MCF 10A (cell line): ENCODE results near the gene SERPINB10. TPM values are rescaled to one million over a fixed set of nuclear protein-coding genes. Genes with fewer than 3 reads are reported as not detected.
A peak's percentile ranks its signal among the peaks of the same experiment; 100 is the strongest.

Experiments
- BruUV-seq: library from RNA; stranded (reverse); fragments of 400-500 nt; replicated peaks from 2 replicates; lab custom pipeline; 2021; lab: Mats Ljungman, UMichigan
- CTCF ChIA-PET: fragments of 300-600 bp; sonication (Branson Sonifier 250); formaldehyde crosslinking; extraction: SDS; loops from one replicate; lab custom pipeline; 2021; ENCODE audit warnings: antibody characterized with exemption, inconsistent platforms; lab: Yijun Ruan, JAX
- POLR2A ChIA-PET: fragments of 300-600, 350-650 bp; sonication (Branson Sonifier 250); formaldehyde crosslinking; extraction: SDS; loops from one replicate; lab custom pipeline; 2020; ENCODE audit warnings: antibody characterized with exemption, inconsistent platforms; lab: Yijun Ruan, JAX
- DNase-seq: peaks from one replicate; pipeline ENCODE4 v3.0.0-alpha.2; 2018; ENCODE audit not compliant: unreplicated experiment
- H3K27ac Mint-ChIP-seq: one replicate; pipeline ENCODE4 v1.8.0; 2022; ENCODE audit warnings: mild to moderate bottlenecking, low read depth, mixed read lengths; ENCODE audit not compliant: unreplicated experiment
- H3K27me3 Mint-ChIP-seq: one replicate; pipeline ENCODE4 v1.8.0; 2022; ENCODE audit warnings: mixed read lengths; ENCODE audit not compliant: insufficient read depth, unreplicated experiment
- H3K36me3 Mint-ChIP-seq: one replicate; pipeline ENCODE4 v1.8.0; 2022; ENCODE audit warnings: mild to moderate bottlenecking, moderate library complexity, mixed read lengths; ENCODE audit not compliant: insufficient read depth, unreplicated experiment
- H3K4me1 Mint-ChIP-seq: one replicate; pipeline ENCODE4 v1.8.0; 2022; ENCODE audit warnings: mixed read lengths; ENCODE audit not compliant: insufficient read depth, unreplicated experiment
- H3K4me3 Mint-ChIP-seq: one replicate; pipeline ENCODE4 v1.8.0; 2022; ENCODE audit warnings: mild to moderate bottlenecking, moderate library complexity, mixed read lengths; ENCODE audit not compliant: unreplicated experiment
- H3K9me3 Mint-ChIP-seq: one replicate; pipeline ENCODE4 v1.8.0; 2022; ENCODE audit warnings: mixed read lengths; ENCODE audit not compliant: unreplicated experiment
- intact Hi-C: fragments of 100-400 bp; cut with micrococcal nuclease; formaldehyde crosslinking; loops from 2 replicates; pipeline ENCODE4 v1.14.1; 2022
- total RNA-seq: library from RNA; stranded (reverse); gene quantifications from 2 replicates; pipeline ENCODE4 v1.2.3, GENCODE V29; 2022
- TF ChIP-seq, protein P1 (sequence below): fragments of 200-600 bp; IDR thresholded peaks from one replicate; pipeline ENCODE4 v1.8.0; 2022; ENCODE audit warnings: antibody characterized with exemption, mild to moderate bottlenecking; ENCODE audit not compliant: unreplicated experiment

Gene SERPINB10
- total RNA-seq, 1 experiment from 2014 or later: not detected

DNA sequence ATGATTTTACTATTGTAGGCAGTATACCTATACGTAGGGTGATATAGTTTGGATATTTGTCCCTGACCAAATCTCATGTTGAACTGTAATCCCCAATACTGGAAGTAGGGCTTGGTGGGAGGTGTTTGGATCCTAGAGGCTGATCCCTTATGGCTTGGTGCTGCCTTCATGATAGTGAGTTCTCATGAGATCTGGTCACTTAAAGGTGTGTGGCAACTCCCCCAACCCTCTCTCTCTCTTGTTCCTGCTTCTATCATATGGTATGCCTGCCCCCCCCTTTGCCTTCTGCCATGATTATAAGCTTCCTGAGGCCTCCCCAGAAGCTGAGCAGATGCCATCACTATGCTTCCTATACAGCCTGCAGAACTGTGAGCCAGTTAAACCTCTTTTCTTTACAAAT lies 1.7 kb upstream of the SERPINB10 start:
- no TSS peak for BruUV-seq
- intact Hi-C loops: no loop called here
- no peak for DNase-seq
- TF ChIP-seq, protein P1, sequence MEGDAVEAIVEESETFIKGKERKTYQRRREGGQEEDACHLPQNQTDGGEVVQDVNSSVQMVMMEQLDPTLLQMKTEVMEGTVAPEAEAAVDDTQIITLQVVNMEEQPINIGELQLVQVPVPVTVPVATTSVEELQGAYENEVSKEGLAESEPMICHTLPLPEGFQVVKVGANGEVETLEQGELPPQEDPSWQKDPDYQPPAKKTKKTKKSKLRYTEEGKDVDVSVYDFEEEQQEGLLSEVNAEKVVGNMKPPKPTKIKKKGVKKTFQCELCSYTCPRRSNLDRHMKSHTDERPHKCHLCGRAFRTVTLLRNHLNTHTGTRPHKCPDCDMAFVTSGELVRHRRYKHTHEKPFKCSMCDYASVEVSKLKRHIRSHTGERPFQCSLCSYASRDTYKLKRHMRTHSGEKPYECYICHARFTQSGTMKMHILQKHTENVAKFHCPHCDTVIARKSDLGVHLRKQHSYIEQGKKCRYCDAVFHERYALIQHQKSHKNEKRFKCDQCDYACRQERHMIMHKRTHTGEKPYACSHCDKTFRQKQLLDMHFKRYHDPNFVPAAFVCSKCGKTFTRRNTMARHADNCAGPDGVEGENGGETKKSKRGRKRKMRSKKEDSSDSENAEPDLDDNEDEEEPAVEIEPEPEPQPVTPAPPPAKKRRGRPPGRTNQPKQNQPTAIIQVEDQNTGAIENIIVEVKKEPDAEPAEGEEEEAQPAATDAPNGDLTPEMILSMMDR: no peak
- no peak overlapping the region for H3K27ac Mint-ChIP-seq
- ChIA-PET POLR2A (interaction anchor here (0.6 kb wide), 1 partner anchor 25 kb away, joined by 3 read pairs; no protein-coding TSS in a partner anchor), CTCF (interaction anchor here (2.8 kb wide), 1 partner anchor 30 kb away, joined by 14 read pairs; no protein-coding TSS in a partner anchor)
- no peaks in the 10 kb centered on the region for H3K27me3 Mint-ChIP-seq
- no peaks in the 10 kb centered on the region for H3K9me3 Mint-ChIP-seq
- no peaks in the 10 kb centered on the region for H3K36me3 Mint-ChIP-seq
- no peaks in the 10 kb centered on the region for H3K4me1 Mint-ChIP-seq
- no peak overlapping the region for H3K4me3 Mint-ChIP-seq

DNA sequence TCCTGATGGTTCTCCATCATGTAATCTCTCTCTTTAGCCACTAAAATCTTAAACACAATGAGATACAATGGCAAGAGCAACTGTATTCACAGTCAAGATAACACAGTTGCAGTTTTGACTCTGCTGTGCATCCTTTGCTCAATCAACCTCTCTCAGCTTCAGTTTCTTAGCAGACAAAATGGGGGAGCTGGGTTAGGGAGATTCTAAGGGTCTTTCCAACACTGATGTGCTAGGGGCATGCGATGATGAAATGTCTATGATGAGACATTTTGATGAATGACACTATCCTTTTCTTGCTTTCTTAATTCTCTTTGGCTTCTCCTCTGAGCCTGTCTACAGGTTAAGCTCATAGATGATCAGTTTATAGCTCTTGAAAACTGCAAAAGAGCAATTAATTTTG lies 1.1 kb downstream of the SERPINB10 start:
- H3K9me3 Mint-ChIP-seq: no peaks in the 10 kb centered on the region
- CTCF ChIA-PET: interaction anchor here (0.7 to 1.7 kb wide), 4 partner anchors 27 to 64 kb away, joined by 3 to 4 read pairs (median 3); no protein-coding TSS in a partner anchor
- H3K27ac Mint-ChIP-seq: no peak overlapping the region
- TF ChIP-seq, protein P1: no peak
- BruUV-seq: no TSS peak
- H3K4me3 Mint-ChIP-seq: no peak overlapping the region
- DNase-seq: no peak
- H3K27me3 Mint-ChIP-seq: no peaks in the 10 kb centered on the region
- H3K4me1 Mint-ChIP-seq: no peaks in the 10 kb centered on the region
- POLR2A ChIA-PET: interaction anchor here (1.0 to 2.8 kb wide), 4 partner anchors 10 to 32 kb away, joined by 3 to 9 read pairs (median 3); no protein-coding TSS in a partner anchor
- intact Hi-C loops: no loop called here
- H3K36me3 Mint-ChIP-seq: no peaks in the 10 kb centered on the region

DNA sequence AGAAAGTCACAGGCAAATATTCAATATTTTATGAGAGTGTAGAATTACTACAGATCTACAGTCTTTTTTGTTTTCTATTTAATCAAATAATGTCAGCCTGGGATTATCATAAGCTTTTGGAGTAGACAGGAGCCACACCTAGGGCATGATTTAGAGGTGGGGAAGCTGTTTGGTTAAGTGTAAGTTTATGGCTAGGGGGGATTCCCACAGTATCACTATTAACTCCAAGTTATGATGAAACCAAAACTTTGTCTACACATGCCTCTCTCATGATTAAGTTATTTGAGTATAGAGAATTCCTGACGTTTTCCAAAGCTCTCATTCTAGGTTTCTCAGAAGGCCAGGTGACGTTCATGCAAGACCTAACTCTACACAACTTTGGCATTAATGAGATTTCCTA lies 2.1 kb downstream of the SERPINB10 start:
- Mint-ChIP-seq H3K27me3 (no peaks in the 10 kb centered on the region), H3K27ac (no peak overlapping the region), H3K4me1 (no peaks in the 10 kb centered on the region), H3K36me3 (no peaks in the 10 kb centered on the region), H3K4me3 (no peak overlapping the region), H3K9me3 (no peaks in the 10 kb centered on the region)
- intact Hi-C loops: no loop called here
- TF ChIP-seq, protein P1: no peak
- peak; percentile 2 for DNase-seq
- BruUV-seq: no TSS peak
- POLR2A ChIA-PET: interaction anchor here (1.4 to 2.8 kb wide), 3 partner anchors 16 to 28 kb away, joined by 3 to 9 read pairs (median 3); no protein-coding TSS in a partner anchor
- CTCF ChIA-PET: interaction anchor here (1.2 to 1.3 kb wide), 2 partner anchors 54 to 168 kb away, joined by 3 read pairs; no protein-coding TSS in a partner anchor

DNA sequence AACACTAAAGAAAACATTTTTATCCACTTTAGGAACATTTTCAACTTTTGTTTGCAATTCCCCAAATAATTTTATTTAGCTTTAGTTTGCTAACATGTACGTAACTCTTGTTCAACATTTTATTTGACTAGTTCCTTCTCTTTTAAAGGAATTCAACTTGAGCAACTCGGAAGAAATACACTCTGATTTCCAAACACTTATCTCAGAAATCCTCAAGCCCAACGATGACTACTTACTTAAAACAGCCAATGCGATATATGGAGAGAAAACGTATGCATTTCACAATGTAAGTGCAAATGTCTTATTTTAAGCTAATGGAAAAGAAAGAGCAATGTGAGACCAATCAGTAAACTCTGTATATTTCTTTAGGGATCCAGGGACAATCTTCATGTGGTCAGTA lies 10.1 kb downstream of the SERPINB10 start:
- Mint-ChIP-seq H3K36me3 (no peaks in the 10 kb centered on the region), H3K27me3 (no peaks in the 10 kb centered on the region), H3K4me3 (no peak overlapping the region), H3K4me1 (no peaks in the 10 kb centered on the region), H3K27ac (no peak overlapping the region), H3K9me3 (no peaks in the 10 kb centered on the region)
- no peak for DNase-seq
- ChIA-PET POLR2A (no interaction called here), CTCF (interaction anchor here (0.6 kb wide), 1 partner anchor 407 kb away, joined by 3 read pairs; no protein-coding TSS in a partner anchor)
- intact Hi-C loops: no loop called here
- BruUV-seq: no TSS peak
- TF ChIP-seq, protein P1: no peak
